HG02981 (cell line): ENCODE measurements around the gene CDY1B.
"Not testable (repeated sequence)": the region's sequence is repeated elsewhere in the genome, so short reads cannot be mapped to it uniquely, and the experiment has no call there.

Experiments used
- ATAC-seq: cut with Tn5 transposase; IDR thresholded peaks from one replicate; pipeline ENCODE4 v1.9.1; 2021; ENCODE audit warnings: mild to moderate bottlenecking, moderate library complexity; ENCODE audit not compliant: unreplicated experiment

CDY1B gene

GRCh38 chrY:24047919-24048318 is at the start of gene CDY1B:
Gene CDY1B (minus strand): TSS chrY:24048019. CDS start chrY:24047688, 331 bp downstream.
- ATAC-seq = not testable (repeated sequence)

- ATAC-seq = not testable (repeated sequence)
Measured at GRCh38 chrY:24049525-24049924, 1.7 kb upstream of the CDY1B start.

- ATAC-seq = not testable (repeated sequence)
Measured at GRCh38 chrY:24043209-24043608, 4.6 kb downstream of the CDY1B start.

GRCh38 chrY:24039008-24039718 is 8.7 kb downstream of the CDY1B start:
- ATAC-seq = not testable (repeated sequence)

- not testable (repeated sequence) for ATAC-seq
Measured at GRCh38 chrY:24026212-24027103, 21.4 kb downstream of the CDY1B start.
